DND-41 (cell line): ENCODE measurements around the gene SLC9A2.

Experiments used
- CTCF ChIP-seq: IDR thresholded peaks from 2 replicates; pipeline ENCODE4 v1.5.1; 2012; ENCODE audit warnings: borderline replicate concordance, low read length, moderate library complexity, mild to moderate bottlenecking; ENCODE audit not compliant: poor library complexity, severe bottlenecking; ENCODE audit errors: extremely low read depth
- EZH2 ChIP-seq: IDR thresholded peaks from 3 replicates; pipeline ENCODE4 v1.6.1; 2012; ENCODE audit warnings: borderline replicate concordance, low read depth, mild to moderate bottlenecking, moderate library complexity, low read length, inconsistent platforms; ENCODE audit not compliant: severe bottlenecking

GRCh38 chr2:102635317-102635716 lies 16.0 kb downstream of the SLC9A2 start:
- TF ChIP-seq CTCF, result no peak
- no peak for TF ChIP-seq EZH2
